K562 (cell line): Measurements from ENCODE around the gene RERE. TPM values are rescaled to one million over a fixed set of nuclear protein-coding genes. Genes with fewer than 3 reads are reported as not detected.

ENCODE experiments used
- DPF2 ChIP-seq: fragments of 450-650 bp; IDR thresholded peaks from 2 replicates; pipeline ENCODE4 v1.6.1; 2016
- FOS ChIP-seq: IDR thresholded peaks from 3 replicates; pipeline ENCODE4 v1.6.1; 2011; ENCODE audit not compliant: insufficient read length; ENCODE audit errors: extremely low read depth
- FOXJ2 ChIP-seq: fragments of 200-800 bp; sonication (Bioruptor generic); IDR thresholded peaks from 2 replicates; pipeline ENCODE4 v1.6.1; 2016; ENCODE audit warnings: missing genetic modification characterization, missing compliant biosample characterization
- HSF4 ChIP-seq: fragments of 250-450 bp; sonication (Bioruptor Pico); IDR thresholded peaks from 2 replicates; pipeline ENCODE4 v2.1.2; 2022; ENCODE audit warnings: mild to moderate bottlenecking, moderate library complexity, borderline replicate concordance
- PHTF2 ChIP-seq: fragments of 250-450 bp; sonication (Bioruptor Pico); IDR thresholded peaks from 2 replicates; pipeline ENCODE4 v1.5.0; 2021; ENCODE audit warnings: mild to moderate bottlenecking
- POLR2AphosphoS5 ChIP-seq: IDR thresholded peaks from 2 replicates; pipeline ENCODE4 v1.6.1; 2011; ENCODE audit warnings: mild to moderate bottlenecking, low read depth, low read length, moderate library complexity; ENCODE audit not compliant: control insufficient read depth, insufficient read depth
- RBM22 ChIP-seq: fragments of 200-400 bp; formaldehyde crosslinking; IDR thresholded peaks from 2 replicates; pipeline ENCODE4 v1.6.1; 2018; ENCODE audit warnings: low read length, low read depth; ENCODE audit not compliant: poor library complexity, severe bottlenecking
- TAF1 ChIP-seq: IDR thresholded peaks from 2 replicates; pipeline ENCODE4 v1.6.1; 2011; ENCODE audit warnings: mild to moderate bottlenecking, low read length, moderate library complexity; ENCODE audit not compliant: insufficient read depth, control insufficient read depth, severe bottlenecking; ENCODE audit errors: extremely low read depth
- TBL1XR1 ChIP-seq, 2 experiments: IDR thresholded peaks; 2 replicates each; pipeline ENCODE4 v1.6.1; 2012; ENCODE audit warnings: improper control_type of control experiment in 2 of 2, low read length in 2 of 2, mild to moderate bottlenecking in 1 of 2
- ZBTB43 ChIP-seq: sonication (generic); formaldehyde crosslinking; IDR thresholded peaks from 2 replicates; pipeline ENCODE4 v1.8.0; 2023; ENCODE audit warnings: mild to moderate bottlenecking, missing genetic modification reagents
- ZNF282 ChIP-seq: sonication (generic); formaldehyde crosslinking; IDR thresholded peaks from 2 replicates; pipeline ENCODE4 v1.8.1; 2023; ENCODE audit warnings: missing genetic modification reagents
- ZNF408 ChIP-seq: fragments of 250-450 bp; sonication (Bioruptor Pico); IDR thresholded peaks from 2 replicates; pipeline ENCODE4 v1.4.0; 2020; ENCODE audit warnings: low read depth, mild to moderate bottlenecking, moderate library complexity
- ZNF668 ChIP-seq: fragments of 250-450 bp; sonication (Bioruptor Pico); IDR thresholded peaks from 2 replicates; pipeline ENCODE4 v1.8.0; 2022; ENCODE audit warnings: mild to moderate bottlenecking, inconsistent platforms
- ZNF766 ChIP-seq: fragments of 200-800 bp; sonication (Bioruptor generic); conservative IDR thresholded peaks from 2 replicates; pipeline ENCODE4 v1.6.1; 2016; ENCODE audit warnings: missing genetic modification characterization, missing compliant biosample characterization
- polyA plus RNA-seq, 8 experiments: library from polyadenylated mRNA; depleted of rRNA in 4 of 8; stranded (reverse) in 5 of 8; unstranded in 3 of 8; fragments of >200 nt; fragmentation: Nextera tagmentation in 2 of 8; fragmentation: Illumina TruSeq in 1 of 8; extraction: Ambion mirVana in 2 of 8; extraction: Trizol in 1 of 8; gene quantifications; 2 replicates each; pipeline versions ENCODE4 v1.2.1 to v1.2.3, GENCODE V29; 2011 to 2014; ENCODE audit warnings: inconsistent platforms in 1 of 8, missing spikeins in 1 of 8
- total RNA-seq, 7 experiments: library from RNA; depleted of rRNA in 6 of 7; stranded (reverse); fragments of >200 nt in 6 of 7; fragmentation: Illumina TruSeq in 2 of 7; extraction: Trizol in 2 of 7; gene quantifications; 2 replicates each; pipeline versions ENCODE4 v1.2.1 to v1.2.3, GENCODE V29; 2011 to 2021; ENCODE audit warnings: low replicate concordance in 1 of 7
- TF ChIP-seq, protein P1 (sequence below): sonication (generic); formaldehyde crosslinking; IDR thresholded peaks from 2 replicates; pipeline ENCODE4 v1.9.0; 2022; ENCODE audit warnings: mild to moderate bottlenecking, missing genetic modification reagents
- TF ChIP-seq, protein P2 (sequence below): IDR thresholded peaks from 2 replicates; pipeline ENCODE4 v1.6.1; 2012; ENCODE audit warnings: low read depth, low read length, improper control_type of control experiment, borderline replicate concordance
- TF ChIP-seq, protein P3 (sequence below), 2 experiments: fragments of 450-650 bp; formaldehyde crosslinking in 1 of 2; IDR thresholded peaks; 2 replicates each; pipeline versions ENCODE4 v1.4.0 to v1.6.1; 2014 to 2020; ENCODE audit warnings: mild to moderate bottlenecking in 2 of 2, borderline replicate concordance in 1 of 2, low read depth in 1 of 2

Gene RERE
- total and polyA plus RNA-seq, 9 of the 15 experiments (the other 6 are each of a cell fraction or from before 2014, with no cell fraction given) = 3.0 to 51.5 (median 13.4) TPM

GRCh38 chr1:8495928-8496401, 321.5 kb downstream of the RERE start (continued):
- TF ChIP-seq, protein P1, sequence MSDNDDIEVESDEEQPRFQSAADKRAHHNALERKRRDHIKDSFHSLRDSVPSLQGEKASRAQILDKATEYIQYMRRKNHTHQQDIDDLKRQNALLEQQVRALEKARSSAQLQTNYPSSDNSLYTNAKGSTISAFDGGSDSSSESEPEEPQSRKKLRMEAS (CRISPR knock-in tag) = no peak
- TF ChIP-seq RBM22 (no peak), FOXJ2 (0 out of 2 replicates have a peak, but pooled peaks have one; percentile 26), FOS (no peak), ZNF766 (CRISPR knock-in tag) (no peak), DPF2 (peak; percentile 82), POLR2AphosphoS5 (no peak), ZNF668 (no peak), PHTF2 (CRISPR knock-in tag) (no peak), HSF4 (CRISPR knock-in tag) (no peak), ZNF408 (CRISPR knock-in tag) (no peak), ZBTB43 (CRISPR knock-in tag) (no peak), TAF1 (no peak), TBL1XR1 (IDR thresholded peaks at IDR 0.05; ENCODE audit: low read length in 2 of 2) (no peak), ZNF282 (CRISPR knock-in tag) (no peak)
- TF ChIP-seq, protein P2, sequence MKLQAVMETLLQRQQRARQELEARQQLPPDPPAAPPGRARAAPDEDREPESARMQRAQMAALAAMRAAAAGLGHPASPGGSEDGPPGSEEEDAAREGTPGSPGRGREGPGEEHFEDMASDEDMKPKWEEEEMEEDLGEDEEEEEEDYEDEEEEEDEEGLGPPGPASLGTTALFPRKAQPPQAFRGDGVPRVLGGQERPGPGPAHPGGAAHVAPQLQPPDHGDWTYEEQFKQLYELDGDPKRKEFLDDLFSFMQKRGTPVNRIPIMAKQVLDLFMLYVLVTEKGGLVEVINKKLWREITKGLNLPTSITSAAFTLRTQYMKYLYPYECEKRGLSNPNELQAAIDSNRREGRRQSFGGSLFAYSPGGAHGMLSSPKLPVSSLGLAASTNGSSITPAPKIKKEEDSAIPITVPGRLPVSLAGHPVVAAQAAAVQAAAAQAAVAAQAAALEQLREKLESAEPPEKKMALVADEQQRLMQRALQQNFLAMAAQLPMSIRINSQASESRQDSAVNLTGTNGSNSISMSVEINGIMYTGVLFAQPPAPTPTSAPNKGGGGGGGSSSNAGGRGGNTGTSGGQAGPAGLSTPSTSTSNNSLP = no peak
- TF ChIP-seq, protein P3, sequence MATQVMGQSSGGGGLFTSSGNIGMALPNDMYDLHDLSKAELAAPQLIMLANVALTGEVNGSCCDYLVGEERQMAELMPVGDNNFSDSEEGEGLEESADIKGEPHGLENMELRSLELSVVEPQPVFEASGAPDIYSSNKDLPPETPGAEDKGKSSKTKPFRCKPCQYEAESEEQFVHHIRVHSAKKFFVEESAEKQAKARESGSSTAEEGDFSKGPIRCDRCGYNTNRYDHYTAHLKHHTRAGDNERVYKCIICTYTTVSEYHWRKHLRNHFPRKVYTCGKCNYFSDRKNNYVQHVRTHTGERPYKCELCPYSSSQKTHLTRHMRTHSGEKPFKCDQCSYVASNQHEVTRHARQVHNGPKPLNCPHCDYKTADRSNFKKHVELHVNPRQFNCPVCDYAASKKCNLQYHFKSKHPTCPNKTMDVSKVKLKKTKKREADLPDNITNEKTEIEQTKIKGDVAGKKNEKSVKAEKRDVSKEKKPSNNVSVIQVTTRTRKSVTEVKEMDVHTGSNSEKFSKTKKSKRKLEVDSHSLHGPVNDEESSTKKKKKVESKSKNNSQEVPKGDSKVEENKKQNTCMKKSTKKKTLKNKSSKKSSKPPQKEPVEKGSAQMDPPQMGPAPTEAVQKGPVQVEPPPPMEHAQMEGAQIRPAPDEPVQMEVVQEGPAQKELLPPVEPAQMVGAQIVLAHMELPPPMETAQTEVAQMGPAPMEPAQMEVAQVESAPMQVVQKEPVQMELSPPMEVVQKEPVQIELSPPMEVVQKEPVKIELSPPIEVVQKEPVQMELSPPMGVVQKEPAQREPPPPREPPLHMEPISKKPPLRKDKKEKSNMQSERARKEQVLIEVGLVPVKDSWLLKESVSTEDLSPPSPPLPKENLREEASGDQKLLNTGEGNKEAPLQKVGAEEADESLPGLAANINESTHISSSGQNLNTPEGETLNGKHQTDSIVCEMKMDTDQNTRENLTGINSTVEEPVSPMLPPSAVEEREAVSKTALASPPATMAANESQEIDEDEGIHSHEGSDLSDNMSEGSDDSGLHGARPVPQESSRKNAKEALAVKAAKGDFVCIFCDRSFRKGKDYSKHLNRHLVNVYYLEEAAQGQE (IDR thresholded peaks at IDR 0.05; ENCODE audit: borderline replicate concordance) = no peak
- TF ChIP-seq, protein P3 (CRISPR knock-in tag; IDR thresholded peaks at IDR 0.05; ENCODE audit: low read depth) = no peak
